ENCODE data around the gene TGFBR1. TPM values are rescaled to one million over a fixed set of nuclear protein-coding genes. Genes with fewer than 3 reads are reported as not detected.
A peak's percentile ranks its signal among the peaks of the same experiment; 100 is the strongest.

Gene TGFBR1
- polyA plus RNA-seq, 1 experiment: 73.5 TPM

GRCh38 chr9:99162759-99163364, 57.9 kb downstream of the TGFBR1 start:
- H3K4me3 ChIP-seq (ENCODE audit: low read depth, low read length): no peak overlapping the region
- ChIA-PET CTCF (interaction anchor here (0.7 to 3.2 kb wide), 15 partner anchors 8 to 1433 kb away, joined by 3 to 26 read pairs (median 3); no protein-coding TSS in a partner anchor), POLR2A (no interaction called here)
- peak; percentile 60 for TF ChIP-seq CTCF (IDR thresholded peaks at IDR 0.05; ENCODE audit: insufficient read depth, low read depth, low read length)
- no peak for DNase-seq (ENCODE audit: low read depth)
- H3K27me3 ChIP-seq (ENCODE audit: control insufficient read depth, insufficient read depth, low read length): no peaks in the 10 kb centered on the region
- no peaks in the 10 kb centered on the region for H3K36me3 ChIP-seq (ENCODE audit: control insufficient read depth, insufficient read depth, low read length)

- POLR2A ChIA-PET: no interaction called here
- no peak for TF ChIP-seq CTCF (IDR thresholded peaks at IDR 0.05; ENCODE audit: insufficient read depth, low read depth, low read length)
- peaks cover 7% of the 10 kb centered on the region for H3K27me3 ChIP-seq (ENCODE audit: control insufficient read depth, insufficient read depth, low read length)
- CTCF ChIA-PET: interaction anchor here (2.3 kb wide), 1 partner anchor 19 kb away, joined by 12 read pairs; no protein-coding TSS in a partner anchor
- H3K4me3 ChIP-seq (ENCODE audit: low read depth, low read length): no peak overlapping the region
- no peak for DNase-seq (ENCODE audit: low read depth)
- no peaks in the 10 kb centered on the region for H3K36me3 ChIP-seq (ENCODE audit: control insufficient read depth, insufficient read depth, low read length)
Observed at GRCh38 chr9:99166149-99166548, 61.2 kb downstream of the TGFBR1 start.

GRCh38 chr9:99167119-99167518, 62.2 kb downstream of the TGFBR1 start:
- DNase-seq (ENCODE audit: low read depth): no peak
- CTCF ChIA-PET: interaction anchor here (0.8 to 2.3 kb wide), 3 partner anchors 10 to 1155 kb away, joined by 3 to 12 read pairs (median 4); no protein-coding TSS in a partner anchor
- POLR2A ChIA-PET: no interaction called here
- Histone ChIP-seq H3K36me3 (ENCODE audit: control insufficient read depth, insufficient read depth, low read length) (no peaks in the 10 kb centered on the region), H3K27me3 (ENCODE audit: control insufficient read depth, insufficient read depth, low read length) (peaks cover 8% of the 10 kb centered on the region), H3K4me3 (ENCODE audit: low read depth, low read length) (no peak overlapping the region)
- no peak for TF ChIP-seq CTCF (IDR thresholded peaks at IDR 0.05; ENCODE audit: insufficient read depth, low read depth, low read length)

GRCh38 chr9:99167694-99168093, 62.8 kb downstream of the TGFBR1 start:
- TF ChIP-seq CTCF (IDR thresholded peaks at IDR 0.05; ENCODE audit: insufficient read depth, low read depth, low read length): no peak

GRCh38 chr9:99169086-99169485, 64.2 kb downstream of the TGFBR1 start:
- no peak for DNase-seq (ENCODE audit: low read depth)
- CTCF ChIA-PET: no interaction called here
- POLR2A ChIA-PET: no interaction called here
- H3K36me3 ChIP-seq (ENCODE audit: control insufficient read depth, insufficient read depth, low read length): no peaks in the 10 kb centered on the region
- TF ChIP-seq CTCF (IDR thresholded peaks at IDR 0.05; ENCODE audit: insufficient read depth, low read depth, low read length): no peak
- H3K27me3 ChIP-seq (ENCODE audit: control insufficient read depth, insufficient read depth, low read length): peaks cover 9% of the 10 kb centered on the region
- no peak overlapping the region for H3K4me3 ChIP-seq (ENCODE audit: low read depth, low read length)

More at GRCh38 chr9:99167694-99168093, 62.8 kb downstream of the TGFBR1 start:
- H3K36me3 ChIP-seq (ENCODE audit: control insufficient read depth, insufficient read depth, low read length): no peaks in the 10 kb centered on the region
- ChIA-PET POLR2A (no interaction called here), CTCF (interaction anchor here (0.8 to 2.3 kb wide), 3 partner anchors 10 to 1154 kb away, joined by 3 to 12 read pairs (median 4); no protein-coding TSS in a partner anchor)
- peaks cover 9% of the 10 kb centered on the region for H3K27me3 ChIP-seq (ENCODE audit: control insufficient read depth, insufficient read depth, low read length)
- H3K4me3 ChIP-seq (ENCODE audit: low read depth, low read length): no peak overlapping the region
- DNase-seq (ENCODE audit: low read depth): no peak

Measured in BJ (cell line).